ENCODE data around the gene PLXNC1.

DNA sequence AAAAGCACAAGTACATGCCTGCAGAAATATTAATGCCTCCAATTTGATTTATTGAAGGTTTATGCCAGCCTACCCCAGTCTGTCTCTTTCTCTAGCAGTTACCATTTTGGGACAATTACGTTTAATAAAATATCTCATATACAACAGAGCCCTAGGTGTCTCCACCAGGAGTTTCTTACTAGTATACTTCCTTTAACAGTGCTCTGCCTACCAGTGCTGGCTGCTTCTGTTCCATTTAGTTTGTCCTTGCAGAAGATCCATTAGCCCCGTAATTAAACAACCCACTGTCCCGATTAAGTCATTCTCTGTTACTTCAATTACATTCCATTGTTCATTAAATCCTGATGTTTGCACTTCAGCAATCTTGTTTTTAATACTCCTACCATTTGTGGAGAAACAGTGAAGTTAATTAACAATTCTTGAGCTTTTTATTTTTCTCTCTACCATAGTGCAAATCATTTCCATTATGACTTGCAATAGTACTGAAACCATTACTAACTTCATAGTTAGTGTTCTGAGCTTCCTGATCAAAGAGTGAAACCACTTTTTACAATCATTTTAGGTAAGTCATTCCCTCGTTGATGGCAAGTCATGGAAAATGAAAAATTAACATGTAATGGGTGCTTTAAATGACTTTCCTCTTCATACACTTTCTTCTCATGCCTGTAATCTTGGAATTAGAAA is 121.1 kb downstream of the PLXNC1 start:
- TF ChIP-seq ZFP37 (tag by site-specific recombination; IDR thresholded peaks at IDR 0.05) (no peak), TCF7L2 (IDR thresholded peaks at IDR 0.05; ENCODE audit: borderline replicate concordance, low read depth, low read length) (no peak), ZNF202 (tag by site-specific recombination; IDR thresholded peaks at IDR 0.05; ENCODE audit: borderline replicate concordance) (no peak), ZNF350 (tag by site-specific recombination; IDR thresholded peaks at IDR 0.05) (no peak), ZNF138 (tag by site-specific recombination; IDR thresholded peaks at IDR 0.05; ENCODE audit: borderline replicate concordance) (no peak), ZBTB8A (tag by site-specific recombination; IDR thresholded peaks at IDR 0.05) (no peak), ZNF302 (tag by site-specific recombination; IDR thresholded peaks at IDR 0.05; ENCODE audit: low read depth) (no peak), ZNF843 (tag by site-specific recombination; IDR thresholded peaks at IDR 0.05) (no peak), WT1 (tag by site-specific recombination; IDR thresholded peaks at IDR 0.05) (no peak), ZNF670 (tag by site-specific recombination; IDR thresholded peaks at IDR 0.05; ENCODE audit: low read depth) (no peak)
- TF ChIP-seq, protein P1, sequence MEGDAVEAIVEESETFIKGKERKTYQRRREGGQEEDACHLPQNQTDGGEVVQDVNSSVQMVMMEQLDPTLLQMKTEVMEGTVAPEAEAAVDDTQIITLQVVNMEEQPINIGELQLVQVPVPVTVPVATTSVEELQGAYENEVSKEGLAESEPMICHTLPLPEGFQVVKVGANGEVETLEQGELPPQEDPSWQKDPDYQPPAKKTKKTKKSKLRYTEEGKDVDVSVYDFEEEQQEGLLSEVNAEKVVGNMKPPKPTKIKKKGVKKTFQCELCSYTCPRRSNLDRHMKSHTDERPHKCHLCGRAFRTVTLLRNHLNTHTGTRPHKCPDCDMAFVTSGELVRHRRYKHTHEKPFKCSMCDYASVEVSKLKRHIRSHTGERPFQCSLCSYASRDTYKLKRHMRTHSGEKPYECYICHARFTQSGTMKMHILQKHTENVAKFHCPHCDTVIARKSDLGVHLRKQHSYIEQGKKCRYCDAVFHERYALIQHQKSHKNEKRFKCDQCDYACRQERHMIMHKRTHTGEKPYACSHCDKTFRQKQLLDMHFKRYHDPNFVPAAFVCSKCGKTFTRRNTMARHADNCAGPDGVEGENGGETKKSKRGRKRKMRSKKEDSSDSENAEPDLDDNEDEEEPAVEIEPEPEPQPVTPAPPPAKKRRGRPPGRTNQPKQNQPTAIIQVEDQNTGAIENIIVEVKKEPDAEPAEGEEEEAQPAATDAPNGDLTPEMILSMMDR (tag by site-specific recombination; IDR thresholded peaks at IDR 0.05), result no peak
- TF ChIP-seq, protein P2, sequence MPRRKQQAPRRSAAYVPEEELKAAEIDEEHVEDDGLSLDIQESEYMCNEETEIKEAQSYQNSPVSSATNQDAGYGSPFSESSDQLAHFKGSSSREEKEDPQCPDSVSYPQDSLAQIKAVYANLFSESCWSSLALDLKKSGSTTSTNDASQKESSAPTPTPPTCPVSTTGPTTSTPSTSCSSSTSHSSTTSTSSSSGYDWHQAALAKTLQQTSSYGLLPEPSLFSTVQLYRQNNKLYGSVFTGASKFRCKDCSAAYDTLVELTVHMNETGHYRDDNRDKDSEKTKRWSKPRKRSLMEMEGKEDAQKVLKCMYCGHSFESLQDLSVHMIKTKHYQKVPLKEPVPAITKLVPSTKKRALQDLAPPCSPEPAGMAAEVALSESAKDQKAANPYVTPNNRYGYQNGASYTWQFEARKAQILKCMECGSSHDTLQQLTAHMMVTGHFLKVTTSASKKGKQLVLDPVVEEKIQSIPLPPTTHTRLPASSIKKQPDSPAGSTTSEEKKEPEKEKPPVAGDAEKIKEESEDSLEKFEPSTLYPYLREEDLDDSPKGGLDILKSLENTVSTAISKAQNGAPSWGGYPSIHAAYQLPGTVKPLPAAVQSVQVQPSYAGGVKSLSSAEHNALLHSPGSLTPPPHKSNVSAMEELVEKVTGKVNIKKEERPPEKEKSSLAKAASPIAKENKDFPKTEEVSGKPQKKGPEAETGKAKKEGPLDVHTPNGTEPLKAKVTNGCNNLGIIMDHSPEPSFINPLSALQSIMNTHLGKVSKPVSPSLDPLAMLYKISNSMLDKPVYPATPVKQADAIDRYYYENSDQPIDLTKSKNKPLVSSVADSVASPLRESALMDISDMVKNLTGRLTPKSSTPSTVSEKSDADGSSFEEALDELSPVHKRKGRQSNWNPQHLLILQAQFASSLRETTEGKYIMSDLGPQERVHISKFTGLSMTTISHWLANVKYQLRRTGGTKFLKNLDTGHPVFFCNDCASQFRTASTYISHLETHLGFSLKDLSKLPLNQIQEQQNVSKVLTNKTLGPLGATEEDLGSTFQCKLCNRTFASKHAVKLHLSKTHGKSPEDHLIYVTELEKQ (tag by site-specific recombination; IDR thresholded peaks at IDR 0.05; ENCODE audit: borderline replicate concordance), result no peak

Data from HEK293 (cell line).